Measurements from ENCODE around the gene AIRE. TPM values are rescaled to one million over a fixed set of nuclear protein-coding genes. Genes with fewer than 3 reads are reported as not detected.
A peak's percentile ranks its signal among the peaks of the same experiment; 100 is the strongest.
"Not testable (repeated sequence)": the region's sequence is repeated elsewhere in the genome, so short reads cannot be mapped to it uniquely, and the experiment has no call there.

Gene AIRE
- 0.42 TPM for polyA plus RNA-seq (ENCODE audit: insufficient read length)
- long read RNA-seq, donor 1, result 0 reads
- long read RNA-seq, donor 2, result 0 reads
- long read RNA-seq, donor 3, result 0 reads
- long read RNA-seq, donor 4, result 0 reads
- long read RNA-seq, donor 5, result 0 reads
- long read RNA-seq, donor 6, result 0 reads
- long read RNA-seq, donor 7, result 0 reads
- long read RNA-seq, donor 8, result 0 reads

DNA sequence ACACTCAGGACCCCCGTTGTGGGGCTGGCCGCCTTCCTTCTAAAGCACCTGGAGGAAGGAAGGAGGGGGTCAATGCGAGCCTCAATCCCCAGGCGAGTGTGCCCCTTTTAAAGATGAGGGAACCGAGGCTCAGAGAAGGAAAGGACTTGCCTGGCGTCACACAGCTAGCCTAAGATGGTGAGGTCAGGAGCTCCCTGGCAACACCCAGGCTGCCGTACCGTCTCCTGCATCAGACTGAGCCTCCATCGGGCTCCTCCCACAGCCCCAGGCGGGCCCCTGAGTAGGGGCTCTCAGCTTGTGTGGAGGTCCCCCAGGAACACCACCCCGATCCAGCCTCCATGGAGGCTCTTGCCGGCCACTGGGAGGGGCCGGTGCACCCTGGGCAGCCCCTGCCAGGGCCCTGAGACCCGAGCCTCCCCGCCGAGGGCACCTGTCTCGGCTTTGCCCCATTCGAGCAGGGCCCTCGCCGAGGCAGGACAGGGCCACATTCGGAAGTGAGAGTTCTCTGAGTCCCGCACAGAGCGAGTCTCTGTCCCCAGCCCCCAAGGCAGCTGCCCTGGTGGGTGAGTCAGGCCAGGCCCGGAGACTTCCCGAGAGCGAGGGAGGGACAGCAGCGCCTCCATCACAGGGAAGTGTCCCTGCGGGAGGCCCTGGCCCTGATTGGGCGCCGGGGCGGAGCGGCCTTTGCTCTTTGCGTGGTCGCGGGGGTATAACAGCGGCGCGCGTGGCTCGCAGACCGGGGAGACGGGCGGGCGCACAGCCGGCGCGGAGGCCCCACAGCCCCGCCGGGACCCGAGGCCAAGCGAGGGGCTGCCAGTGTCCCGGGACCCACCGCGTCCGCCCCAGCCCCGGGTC lies at the start of gene AIRE:
TSS of gene AIRE (plus strand) at position 739 of the 855 bp plus-strand sequence. CDS start 131 bp downstream, outside the sequence.
- DNase-seq, result no peak

DNA sequence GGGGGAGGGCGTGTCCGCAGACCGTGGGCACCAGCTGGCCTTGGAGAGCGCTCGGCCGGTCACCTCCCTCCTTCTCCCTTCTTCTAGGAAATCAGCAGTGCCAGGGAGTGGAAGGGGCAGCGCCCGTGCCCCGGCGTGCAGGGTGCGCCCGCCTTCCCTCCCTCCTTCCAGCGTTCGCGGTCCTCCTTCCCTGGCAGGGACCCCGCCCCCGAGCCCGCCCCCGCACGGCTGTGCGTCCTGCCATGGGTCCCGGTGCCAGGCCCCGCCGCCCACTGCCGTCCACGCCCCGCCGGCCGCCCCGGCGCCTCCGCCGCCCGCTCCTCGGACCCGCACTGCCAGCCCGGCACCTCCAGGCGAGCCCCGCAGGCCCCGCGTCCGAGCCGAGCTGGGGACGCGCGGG lies 45.3 kb upstream of the AIRE start:
- DNase-seq, result not testable (repeated sequence)

DNA sequence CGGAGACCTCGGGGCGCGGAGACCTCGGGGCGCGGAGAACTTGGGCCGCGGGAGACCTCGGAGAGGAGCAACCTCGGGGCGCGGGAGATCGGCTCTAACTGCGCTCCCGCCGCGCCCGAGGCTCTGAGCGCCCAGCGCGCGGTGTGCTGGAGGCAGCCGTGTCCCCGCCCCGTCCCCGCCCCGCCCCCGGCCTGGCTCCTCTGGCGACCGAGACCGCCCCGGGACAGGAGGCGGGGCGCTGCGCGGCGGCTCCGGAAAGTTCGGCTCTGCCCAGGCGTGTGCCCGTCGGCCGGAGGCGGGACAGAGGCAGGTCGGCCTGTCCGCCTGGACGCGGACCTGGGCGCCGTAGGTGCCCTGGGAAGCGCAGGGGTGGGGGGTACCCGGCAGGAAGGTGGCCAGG lies 44.8 kb upstream of the AIRE start, which contains the start of gene ICOSLG:
TSS of gene ICOSLG (minus strand) at position 102 of the 400 bp plus-strand sequence. CDS start 126 bp downstream, outside the sequence.
- DNase-seq, result not testable (repeated sequence)

DNA sequence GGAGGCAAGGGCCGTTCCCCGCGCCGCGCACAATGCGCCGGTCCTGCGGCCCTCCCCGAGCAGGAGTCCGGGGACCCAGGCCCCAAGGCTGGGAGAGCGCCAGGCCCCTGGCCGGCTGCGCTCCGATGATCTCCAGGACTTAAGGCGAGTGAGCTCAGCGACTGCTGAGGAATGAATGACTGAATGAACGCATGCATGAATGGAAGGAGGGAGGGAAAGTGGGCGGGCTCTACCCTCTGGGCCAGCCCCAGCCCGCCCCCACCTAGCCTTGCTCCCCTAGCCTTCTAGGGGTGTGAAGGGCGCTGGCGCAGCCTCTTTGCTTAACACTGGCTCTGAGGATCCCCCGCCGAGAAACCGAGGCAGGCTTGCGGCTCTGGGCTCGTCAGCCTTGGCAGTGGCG lies 44.4 kb upstream of the AIRE start:
- not testable (repeated sequence) for DNase-seq

DNA sequence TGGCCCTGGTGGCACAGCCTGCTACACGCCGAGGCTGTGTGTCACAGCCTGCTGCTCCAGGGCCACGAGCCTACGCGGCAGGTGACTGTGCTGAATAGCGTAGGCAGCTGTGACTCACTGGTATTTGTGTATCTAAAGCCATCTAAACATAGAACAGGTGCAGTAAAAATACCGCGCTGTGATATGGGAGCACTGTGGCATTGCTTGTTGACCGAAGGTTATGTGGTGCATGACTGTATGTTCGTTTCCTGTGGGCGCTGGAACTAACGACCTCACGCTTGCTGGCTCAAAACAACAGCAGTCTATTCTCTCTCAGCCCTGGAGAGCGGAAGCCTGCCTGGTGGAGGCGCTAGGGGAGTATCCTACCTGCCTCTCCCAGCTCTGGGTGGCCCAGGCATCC lies 41.7 kb upstream of the AIRE start:
- DNase-seq, result not testable (repeated sequence)

DNA sequence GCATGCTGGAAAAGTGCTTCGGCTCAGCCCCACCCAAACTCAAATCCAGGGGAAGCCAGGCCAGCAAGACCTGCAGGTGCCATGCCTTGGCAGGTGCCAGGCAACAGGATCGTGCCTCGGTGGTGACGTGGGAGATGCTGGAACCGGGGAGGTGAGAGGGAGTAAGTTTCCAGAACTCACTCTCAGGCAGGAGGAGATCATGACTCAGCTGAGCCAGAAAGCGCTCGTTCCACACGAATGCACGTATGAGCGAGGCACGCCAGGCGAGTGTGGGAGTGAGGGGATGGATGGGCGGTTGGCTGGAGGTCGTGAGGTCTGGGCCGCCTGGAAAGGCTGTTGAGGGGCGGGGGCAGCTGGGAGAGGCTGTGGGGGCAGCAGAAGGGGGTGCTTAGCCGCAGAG lies 37.8 kb upstream of the AIRE start:
- not testable (repeated sequence) for DNase-seq

DNA sequence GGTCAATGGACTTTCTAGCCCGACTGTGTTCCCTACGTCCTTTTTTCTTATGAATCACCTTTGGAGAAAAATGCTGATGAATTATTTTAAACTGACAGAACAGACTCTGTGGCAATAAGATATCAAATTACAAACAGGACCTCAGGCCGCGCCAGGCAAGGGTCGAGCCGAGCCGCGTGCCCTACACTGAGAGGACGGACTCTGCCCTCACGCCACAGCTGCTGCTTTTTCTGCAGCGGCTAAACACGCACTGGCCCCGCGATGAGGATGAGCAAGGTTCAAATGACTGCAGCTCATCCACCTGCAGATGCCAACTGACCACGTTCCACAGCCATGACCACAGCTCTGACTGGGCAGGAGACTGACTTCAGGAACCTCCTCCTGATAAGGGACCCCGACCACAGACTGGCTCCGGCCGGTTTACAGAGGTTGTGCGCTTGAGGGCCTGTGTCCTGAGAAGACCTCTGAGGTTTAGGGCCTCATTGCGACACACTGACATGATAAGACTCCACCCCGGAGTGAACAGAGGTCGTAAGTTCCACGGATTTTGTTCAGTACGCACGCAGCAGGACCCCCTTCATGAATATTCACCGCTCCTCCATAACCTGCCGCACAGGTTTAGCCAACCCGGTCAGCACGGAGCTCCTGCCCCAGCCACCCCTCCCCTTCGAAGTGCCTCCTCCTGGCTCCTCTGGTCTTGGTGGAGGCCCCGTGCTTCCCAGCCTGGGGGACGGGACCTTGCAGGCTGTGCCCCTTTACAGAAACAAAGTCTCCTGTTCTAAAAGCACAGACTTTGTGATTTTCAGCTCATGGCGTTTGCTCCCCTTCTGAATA lies 36.3 kb upstream of the AIRE start:
- not testable (repeated sequence) for DNase-seq

DNA sequence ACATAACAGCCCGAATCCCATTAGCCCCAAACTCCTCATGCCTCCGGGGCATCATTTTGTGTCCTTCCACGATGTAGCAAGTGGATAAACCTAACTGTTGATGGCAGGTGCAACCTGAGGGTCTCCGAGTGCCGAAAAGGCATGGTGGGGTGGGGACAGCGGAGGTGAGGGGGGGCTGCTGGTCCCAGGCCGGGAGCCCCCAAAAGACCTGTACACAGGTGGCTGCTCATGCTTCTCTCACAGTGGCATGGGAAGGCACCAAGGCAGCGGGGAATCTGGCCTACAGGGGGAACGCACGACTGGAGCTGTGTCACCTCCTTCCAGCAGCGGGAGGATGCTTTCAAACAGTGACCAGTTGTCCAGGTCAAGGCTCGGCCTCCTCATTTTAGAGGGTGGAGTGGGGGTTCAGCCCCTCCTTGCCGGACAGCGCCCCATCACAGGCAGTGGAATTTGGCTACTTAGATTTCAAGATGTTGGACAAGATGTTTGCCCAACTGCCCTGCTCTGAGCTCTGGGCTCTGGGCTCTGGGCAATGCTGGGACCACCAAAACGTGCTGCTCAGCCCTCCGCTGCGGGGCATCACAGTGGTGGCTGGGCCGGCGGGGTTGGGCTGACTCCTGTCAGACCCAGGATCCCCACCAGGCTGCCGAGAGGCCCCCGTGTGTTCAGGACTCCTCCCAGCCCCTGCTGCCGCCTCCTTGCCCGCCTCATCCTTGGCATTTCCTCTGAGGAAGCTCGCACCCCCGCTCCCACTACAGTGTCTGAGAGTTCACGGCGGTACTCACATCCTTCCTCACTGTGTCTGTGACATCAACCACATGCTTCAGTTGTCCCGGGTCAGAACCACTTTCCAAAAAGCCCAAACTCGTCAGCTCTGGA lies 31.6 kb upstream of the AIRE start:
- no peak for DNase-seq

DNA sequence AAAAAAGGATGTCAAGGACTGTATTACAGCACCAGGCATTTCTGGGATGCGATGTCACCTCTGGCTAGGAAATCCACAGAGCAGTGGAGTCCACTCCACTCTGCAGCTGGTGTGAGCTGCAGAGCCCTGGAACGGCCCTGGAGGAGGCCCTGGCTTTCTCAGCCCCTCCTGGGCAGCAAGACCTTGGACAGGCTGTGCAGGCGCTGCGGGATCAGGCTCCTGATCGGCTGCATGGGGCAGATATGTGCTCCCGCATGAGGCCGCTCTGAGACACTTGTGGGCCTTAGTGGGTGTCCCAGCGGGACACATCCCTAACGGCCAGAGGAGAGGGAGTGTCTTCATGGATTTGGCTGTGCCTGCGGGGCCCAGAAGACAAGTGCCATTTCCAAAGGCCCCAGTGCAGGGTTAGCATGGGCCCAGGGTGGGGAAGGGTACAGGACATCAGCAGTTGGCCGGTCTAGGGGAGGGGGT lies 30.1 kb upstream of the AIRE start:
- no peak for DNase-seq

DNA sequence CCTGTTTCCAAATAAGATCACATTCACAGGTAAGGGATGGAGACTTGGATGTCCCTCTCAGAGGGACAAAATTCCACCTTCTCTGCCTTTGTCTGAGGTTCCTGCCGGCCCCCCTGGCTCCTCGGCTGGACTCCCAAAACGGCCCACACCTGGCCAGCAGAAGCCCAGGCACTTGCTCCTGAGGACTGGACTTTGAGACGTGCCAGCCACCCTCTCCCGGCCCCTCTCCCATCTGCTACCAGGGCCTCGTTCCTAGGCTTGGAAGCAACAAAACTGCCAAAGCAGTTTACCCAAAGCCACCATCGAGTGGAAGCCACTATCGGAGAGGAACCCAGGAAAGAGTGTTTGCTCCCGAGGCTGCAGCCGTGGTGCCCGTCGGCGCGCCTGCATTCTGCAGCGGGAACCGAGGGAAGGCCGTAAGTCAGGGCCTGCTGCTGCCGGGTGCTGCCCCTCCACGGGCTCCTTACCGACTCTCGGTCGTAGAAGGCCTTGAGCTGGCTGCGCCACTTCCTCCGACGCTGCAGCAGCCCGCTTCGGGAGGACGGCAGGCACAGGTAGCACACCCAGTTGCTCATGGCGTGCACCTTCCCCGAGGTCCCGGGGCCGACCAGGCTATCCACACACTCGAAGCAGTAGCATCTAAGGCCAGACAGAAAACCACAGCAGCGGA lies 27.5 kb upstream of the AIRE start:
- DNase-seq, result no peak

DNA sequence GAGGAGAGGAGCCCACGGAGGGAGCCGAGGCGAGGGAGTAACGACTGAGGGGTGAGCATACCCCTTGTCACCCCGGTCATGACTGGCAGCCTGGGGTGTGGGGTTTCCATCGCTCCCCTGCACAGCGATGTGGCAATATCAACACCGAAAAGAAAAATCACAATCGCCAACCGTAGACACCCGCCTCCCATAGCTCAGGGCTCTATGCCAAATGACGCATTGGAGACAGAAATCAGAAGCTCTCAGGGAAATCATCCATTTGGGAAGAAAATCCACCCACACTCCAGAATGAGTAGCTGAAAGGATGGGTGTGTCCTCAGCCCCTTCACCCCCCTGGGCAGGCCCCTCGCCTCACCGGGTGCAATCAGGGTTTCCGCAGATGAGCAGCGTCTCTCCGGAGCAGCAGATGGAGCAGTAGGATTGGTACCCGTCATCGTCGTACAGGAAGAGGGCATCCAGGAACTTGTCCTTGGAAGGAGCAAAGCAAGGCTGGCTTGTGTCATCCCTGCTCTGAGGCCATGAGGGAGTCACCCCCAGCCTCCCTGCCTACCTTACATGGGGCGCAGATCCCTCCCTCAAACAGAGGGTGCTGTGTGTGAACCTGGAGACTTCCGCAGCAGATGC lies 26.5 kb upstream of the AIRE start:
- no peak for DNase-seq

DNA sequence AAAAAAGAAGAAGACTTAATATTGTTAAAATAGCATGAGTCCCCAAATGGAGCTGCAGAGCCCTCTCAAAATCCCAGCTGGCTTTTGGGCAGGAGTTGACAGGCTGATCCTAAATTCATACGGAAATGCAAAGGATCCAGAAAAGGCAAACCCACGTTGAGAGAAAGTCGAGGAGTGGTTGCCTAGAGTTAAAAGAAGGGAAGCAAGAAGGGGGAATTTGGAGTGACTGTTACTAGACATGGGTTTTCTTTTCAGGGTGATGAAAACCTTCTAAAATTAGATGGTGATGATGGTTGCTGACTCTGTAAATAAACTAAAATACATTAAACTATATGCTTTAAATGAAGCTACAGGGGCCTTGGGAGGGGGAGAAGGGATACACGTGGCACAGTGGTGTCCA lies 25.6 kb upstream of the AIRE start:
- no peak for DNase-seq

DNA sequence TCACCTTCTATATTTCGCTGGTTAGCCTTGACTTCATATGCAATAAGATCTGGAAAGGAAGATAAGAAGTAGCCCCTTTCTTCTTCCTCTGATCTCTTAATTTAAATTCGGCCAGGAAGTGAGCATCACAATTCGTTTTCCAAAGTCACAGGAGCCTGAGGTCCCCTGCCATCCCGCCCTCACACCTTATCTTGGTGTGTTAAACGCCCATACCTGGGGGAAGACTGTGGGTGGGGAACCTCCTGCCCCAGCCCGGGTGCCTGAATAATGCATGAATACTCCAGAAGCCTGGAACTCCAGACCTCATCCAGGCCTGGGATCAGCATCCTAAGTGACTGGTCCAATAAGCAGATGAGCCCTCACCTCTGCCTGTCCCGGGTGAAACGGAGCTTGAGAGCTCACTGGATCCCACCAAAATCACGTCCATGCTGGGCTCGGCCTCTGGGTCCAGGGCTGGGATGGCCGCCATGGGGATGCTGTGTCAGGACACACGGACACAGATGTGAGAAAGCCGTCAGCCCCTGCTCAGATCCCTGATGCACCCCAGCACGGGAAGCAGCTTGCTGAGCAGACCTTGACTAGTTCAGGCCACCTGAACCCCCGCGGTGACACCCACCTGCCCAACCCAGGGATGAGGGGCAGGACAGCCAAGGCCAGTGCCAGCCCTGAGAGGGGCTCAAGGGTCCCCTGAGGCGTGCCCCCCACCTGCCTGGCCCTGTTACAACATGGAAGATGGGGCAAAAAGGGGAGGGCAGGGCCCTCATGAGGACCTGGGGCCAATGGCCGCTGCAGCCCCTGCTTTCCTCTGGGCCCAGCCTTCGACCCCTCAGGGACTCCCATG lies 24.7 kb upstream of the AIRE start:
- DNase-seq, result no peak

DNA sequence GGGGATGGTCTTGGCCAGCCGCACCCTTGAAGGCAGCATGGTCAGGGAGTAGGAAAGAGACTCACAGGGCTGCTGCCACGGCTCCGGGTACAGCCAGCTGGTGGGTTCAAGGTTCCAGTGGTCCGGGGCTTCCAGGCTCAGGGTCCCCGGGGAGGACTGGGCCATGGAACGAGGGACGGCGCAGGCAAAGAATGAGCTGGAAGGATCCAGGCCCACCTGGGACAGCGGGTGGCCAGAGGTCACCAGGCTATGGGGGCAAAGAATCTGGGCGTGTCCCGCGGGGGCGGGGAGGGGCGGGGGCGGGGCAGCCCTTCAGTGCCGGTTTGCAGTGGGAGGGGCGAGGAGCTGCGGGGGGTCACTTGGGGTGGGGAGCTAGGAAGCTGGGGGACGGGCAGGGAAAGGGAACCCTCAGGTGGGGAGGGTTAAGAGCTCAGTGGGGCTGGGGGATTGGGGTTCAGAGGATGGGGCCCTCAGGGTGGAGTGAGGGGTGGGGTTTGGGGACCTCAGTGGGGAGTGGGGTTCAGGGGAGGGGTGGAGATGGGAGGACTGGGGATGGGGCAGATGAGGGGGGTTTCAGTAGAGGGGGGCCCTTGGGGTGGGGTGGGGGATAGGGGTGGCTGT lies 23.9 kb upstream of the AIRE start, which contains the start of gene DNMT3L:
TSS of gene DNMT3L (minus strand) at position 223 of the 621 bp plus-strand sequence. CDS start 638 bp downstream, outside the sequence.
- no peak for DNase-seq

DNA sequence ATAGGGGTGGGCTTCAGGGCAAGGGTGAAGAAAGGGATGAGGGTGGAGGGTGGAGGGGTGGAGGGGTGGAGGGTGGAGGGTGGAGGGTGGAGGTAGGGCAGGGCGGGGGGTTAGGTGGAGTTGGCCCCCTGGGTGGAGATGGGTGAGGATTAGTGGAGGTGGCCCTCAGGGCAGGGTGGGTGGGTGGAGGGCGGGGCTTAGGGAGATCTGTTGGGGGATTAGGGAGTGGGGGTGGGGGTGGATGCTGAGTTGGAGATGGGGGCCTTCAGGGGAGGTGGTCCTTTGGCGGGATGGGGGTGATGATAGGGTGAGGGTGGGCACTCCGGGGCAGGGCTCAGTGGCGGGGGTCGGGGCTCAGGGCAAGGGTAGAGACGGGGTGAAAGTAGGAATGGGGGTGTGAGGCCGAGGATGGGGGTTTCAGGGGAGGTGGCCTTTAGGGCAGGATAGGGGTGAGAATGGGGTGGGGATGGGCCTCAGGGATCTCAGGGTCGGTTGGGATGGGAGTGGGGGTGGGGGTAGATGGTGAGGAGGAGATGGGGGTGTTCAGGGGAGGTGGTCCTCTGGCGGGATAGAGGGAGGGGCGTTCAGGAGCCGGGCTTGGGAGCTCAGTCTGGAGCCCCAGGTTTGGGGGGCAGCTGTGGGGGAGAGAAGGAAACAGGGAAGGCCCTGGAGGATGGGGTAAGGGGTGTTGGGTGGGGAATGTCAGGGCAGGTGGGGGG lies 23.2 kb upstream of the AIRE start:
- no peak for DNase-seq

DNA sequence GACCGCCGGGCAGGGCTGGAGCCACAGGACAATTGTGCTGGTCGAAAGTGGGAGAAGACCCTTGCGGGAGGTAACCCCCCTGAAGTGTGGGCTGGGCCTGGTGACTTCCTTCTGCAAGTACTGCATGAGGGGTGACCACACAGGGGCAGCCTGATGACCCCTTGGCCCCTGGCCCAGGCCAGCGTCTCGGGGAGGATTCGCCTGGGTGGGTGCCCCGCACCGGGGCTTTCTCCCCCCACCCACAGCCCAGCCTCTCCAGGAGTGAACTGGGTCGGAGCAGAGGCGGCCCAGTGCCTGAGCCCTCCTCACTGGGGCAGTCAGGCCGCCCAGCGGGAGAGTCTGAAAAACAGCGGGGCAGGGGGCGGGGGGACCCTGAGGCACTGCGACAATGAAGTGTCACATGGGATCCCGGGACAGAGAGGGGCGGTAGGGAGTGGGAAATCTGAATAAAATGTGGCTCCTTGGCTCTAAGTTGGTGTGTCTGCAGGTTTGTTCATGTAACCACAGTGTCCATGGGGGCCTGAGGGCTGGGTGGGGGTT lies 22.4 kb upstream of the AIRE start:
- DNase-seq, result peak; percentile 41

DNA sequence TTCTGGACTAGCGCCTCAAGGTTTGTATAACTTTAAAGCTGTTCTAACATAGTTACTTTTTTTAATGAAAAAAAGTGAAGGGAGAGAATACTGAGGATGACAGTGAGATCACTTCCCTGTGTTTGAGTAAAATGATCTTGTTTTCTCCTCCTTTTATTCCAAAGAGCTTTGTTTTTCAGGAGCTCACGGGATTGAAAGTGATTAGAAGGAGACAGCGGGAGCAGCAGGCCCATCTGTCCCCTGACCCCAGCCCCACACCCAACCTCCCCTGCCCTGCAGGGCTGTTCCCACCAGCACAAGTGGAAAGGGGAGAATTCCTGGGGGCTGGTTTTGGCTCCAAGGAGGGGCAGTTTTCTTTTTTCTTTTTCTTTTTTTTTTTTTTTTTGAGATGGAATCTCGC lies 21.9 kb upstream of the AIRE start:
- DNase-seq, result no peak
